D721Med (cell line): ENCODE measurements around the gene TRAPPC2L.

ENCODE experiments used
- DNase-seq: peaks from one replicate; pipeline ENCODE4 v3.0.0; 2011; ENCODE audit warnings: low spot score; ENCODE audit not compliant: insufficient read length
- FAIRE-seq: peaks from 2 replicates; lab custom pipeline; 2011; peaks lifted over from hg19 to GRCh38; lab: Jason Lieb, UNC
- TF ChIP-seq, protein P1 (sequence below): IDR thresholded peaks from 2 replicates; pipeline ENCODE4 v1.5.1; 2012; ENCODE audit warnings: mild to moderate bottlenecking, control low read depth; ENCODE audit not compliant: insufficient read depth; ENCODE audit errors: missing control alignments

Gene TRAPPC2L

DNA sequence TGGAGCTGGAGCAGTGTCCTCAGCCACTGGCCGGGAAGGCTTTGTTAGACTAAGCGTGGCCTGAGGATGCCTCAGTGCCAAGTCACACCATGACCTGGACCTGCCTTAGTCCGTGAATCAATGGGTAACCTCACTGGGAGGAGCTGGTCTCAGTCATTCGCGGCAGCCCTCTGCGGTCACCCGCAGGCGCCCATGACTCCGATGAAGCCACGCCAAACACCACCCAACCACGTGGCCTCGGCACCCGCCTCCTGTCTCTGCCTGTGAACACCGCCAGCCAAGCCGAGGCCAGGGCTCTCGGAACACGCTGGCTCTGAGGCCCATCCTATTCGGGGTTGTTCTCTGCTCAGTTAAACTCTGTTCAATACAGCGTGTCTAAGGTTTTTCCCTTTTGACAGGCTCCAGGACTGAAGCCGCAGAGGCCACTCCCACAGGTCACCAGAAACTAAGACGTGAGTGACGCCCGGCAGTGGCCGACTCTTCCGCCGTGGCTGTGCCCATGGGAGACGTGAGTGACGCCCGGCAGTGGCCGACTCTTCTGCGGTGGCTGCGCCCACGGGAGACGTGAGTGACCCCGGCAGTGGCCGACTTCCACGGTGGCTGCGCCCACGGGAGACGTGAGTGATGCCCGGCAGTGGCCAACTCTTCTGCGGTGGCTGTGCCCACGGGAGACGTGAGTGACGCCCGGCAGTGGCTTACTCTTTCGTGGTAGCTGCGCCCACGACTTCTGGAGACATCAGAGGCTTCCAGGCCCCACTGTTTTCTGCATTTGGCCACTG is 26.4 kb downstream of the TRAPPC2L start:
- DNase-seq, result no peak
- TF ChIP-seq, protein P1, sequence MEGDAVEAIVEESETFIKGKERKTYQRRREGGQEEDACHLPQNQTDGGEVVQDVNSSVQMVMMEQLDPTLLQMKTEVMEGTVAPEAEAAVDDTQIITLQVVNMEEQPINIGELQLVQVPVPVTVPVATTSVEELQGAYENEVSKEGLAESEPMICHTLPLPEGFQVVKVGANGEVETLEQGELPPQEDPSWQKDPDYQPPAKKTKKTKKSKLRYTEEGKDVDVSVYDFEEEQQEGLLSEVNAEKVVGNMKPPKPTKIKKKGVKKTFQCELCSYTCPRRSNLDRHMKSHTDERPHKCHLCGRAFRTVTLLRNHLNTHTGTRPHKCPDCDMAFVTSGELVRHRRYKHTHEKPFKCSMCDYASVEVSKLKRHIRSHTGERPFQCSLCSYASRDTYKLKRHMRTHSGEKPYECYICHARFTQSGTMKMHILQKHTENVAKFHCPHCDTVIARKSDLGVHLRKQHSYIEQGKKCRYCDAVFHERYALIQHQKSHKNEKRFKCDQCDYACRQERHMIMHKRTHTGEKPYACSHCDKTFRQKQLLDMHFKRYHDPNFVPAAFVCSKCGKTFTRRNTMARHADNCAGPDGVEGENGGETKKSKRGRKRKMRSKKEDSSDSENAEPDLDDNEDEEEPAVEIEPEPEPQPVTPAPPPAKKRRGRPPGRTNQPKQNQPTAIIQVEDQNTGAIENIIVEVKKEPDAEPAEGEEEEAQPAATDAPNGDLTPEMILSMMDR, result no peak
- FAIRE-seq, result no peak

DNA sequence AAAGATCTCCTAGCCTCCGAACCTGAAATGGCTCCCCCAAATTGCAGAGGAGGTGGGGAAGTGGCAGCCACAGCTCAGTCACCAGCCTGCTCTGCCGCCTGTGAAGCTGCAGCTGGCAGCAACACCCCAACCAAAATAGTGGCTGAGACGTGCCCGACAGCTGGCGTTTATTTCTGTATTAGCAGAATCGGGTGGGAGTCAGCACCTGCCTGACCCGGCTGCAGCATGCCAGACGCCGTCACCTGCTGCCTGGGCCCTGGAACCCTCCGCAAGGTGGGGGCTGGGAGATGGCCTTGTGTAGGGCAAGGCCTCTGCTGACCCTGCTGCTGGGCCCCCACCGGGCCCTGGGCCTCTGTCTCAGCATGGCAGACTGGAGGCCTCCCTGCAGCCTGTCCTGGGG is 27.0 kb downstream of the TRAPPC2L start:
- TF ChIP-seq, protein P1, result no peak
- no peak for FAIRE-seq
- no peak for DNase-seq

DNA sequence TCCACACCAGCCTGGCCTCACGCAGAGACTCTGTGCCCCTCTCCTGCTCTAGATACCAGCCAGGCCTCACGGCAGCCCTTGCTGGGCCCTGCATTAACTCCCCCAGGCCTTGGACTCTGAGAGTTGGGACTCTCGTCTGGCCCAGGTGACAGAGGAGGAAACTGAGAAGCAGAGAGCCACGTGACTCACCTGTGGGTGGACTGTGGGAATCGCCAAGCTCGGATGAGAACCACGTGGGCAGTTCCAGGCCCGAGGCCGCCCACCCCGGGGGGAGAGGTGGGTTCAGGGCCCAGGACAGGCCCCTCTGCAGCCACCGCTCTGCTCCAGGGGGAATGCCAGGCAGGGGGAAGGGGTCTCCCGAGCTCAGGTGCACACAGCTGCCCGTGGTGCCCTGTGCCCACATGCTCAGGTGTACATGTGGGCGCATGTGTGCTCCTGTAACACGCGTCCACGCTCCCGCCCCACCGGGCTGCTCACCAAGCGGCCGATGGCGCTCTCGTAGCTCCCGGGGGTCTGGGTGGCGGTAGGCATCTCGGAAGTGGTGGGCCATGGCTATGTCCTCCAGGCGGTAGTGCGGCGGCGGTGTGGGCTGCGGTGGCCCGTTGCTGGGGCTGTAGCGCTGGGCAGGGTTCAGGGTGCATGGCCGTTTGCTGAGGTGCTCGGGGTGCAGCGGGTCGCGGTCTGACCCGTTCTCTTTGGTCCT is 27.8 kb downstream of the TRAPPC2L start:
- FAIRE-seq, result no peak
- DNase-seq, result no peak
- TF ChIP-seq, protein P1, result no peak

DNA sequence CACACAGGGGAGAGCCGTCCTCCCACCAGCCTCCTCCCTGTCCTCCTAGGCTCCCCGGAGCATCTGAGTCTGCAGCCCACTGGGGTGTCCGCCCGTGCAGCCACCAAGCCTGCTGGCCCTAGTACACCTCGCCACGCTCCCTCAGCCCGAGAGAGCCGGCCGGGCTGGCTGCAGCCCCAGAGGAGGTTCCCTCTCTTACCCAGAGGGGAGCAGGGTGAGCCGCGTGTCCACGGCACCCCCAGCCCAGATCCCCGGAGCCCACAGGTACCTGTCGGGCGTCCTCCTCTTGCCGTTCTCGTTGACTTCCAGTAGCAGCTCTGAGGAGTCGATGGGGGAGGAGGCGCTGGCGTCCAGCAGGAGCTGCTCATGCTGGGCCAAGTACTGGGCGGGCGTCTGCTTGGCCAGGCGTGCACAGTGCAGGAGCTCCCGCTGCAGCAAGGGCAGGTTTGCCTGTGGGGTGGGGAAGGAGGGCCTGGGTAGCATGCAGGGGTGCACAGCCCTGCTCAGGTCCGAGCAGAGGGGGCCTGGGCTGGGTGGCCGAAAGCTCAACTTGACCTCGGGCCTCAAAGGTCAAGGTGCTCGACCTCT is 28.9 kb downstream of the TRAPPC2L start:
- no peak for FAIRE-seq
- no peak for DNase-seq
- TF ChIP-seq, protein P1, result no peak

DNA sequence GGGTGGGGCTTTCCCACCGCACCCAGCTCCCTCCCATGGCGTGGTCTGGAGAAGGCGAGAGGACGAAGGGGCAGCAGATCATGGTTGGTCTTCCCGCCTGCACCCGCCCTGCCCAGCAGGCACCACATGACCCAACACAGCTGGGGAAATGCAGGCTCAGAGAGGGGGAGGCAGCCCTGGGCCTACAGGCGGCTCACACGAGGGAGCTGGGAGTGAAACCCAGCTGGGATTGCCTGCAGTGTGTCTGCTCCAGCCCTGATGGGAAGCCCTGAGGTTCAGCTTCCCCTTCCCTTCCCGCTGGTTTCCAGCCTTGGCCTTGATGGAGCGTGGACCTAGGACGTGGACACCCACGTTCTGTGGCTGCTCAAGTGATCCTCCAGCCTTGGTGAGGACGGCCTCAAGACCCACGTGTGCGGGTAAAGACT is 29.5 kb downstream of the TRAPPC2L start:
- FAIRE-seq, result no peak
- DNase-seq, result no peak
- TF ChIP-seq, protein P1, result no peak

DNA sequence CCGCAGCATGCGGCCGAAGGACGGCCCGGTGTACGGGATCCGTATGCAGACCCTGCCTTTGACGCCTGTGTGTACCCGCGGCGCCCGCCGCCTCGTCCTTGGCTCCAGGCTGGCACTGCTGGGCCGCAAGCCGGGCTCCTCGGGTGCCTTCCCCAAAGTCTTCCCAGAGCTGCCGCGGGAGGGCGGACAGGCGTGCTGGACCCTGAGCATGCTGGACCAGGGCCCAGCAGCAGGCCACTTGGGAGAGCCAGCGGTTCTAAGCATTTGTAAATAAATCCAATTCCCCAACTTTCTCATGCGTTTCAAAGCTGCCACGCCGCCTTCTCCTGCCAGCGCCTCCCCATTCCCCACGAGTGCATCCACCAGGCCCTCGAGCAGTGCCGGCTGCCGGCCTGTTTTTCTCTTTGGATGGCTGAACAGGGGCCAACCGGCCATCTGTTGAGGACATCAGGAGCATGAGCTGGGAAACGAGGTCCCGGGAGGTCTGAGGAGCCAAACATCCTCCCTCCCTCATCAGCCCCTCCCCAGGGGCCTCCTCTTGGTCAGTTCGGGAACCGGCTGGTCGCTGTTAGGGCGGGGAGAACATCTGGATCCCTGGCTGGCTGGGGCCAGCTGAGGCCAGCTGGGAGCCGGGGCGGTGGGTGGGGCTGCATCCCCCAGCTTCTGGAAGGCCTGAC is 30.1 kb downstream of the TRAPPC2L start:
- DNase-seq (no peak), FAIRE-seq (no peak)
- TF ChIP-seq, protein P1, result no peak
